Kidney epithelial cell (primary cell): Measurements from ENCODE around the gene SPATA13. TPM values are rescaled to one million over a fixed set of nuclear protein-coding genes. Genes with fewer than 3 reads are reported as not detected.

Experiments used
- DNase-seq: peaks from one replicate; pipeline ENCODE4 v3.0.0-alpha.2; 2010; ENCODE audit warnings: low read depth
- H3K27me3 ChIP-seq: 2 replicates; pipeline ENCODE4 v1.6.0; 2011; ENCODE audit warnings: low read length; ENCODE audit not compliant: control insufficient read depth, insufficient read depth
- H3K36me3 ChIP-seq: 2 replicates; pipeline ENCODE4 v1.5.1; 2011; ENCODE audit warnings: low read length; ENCODE audit not compliant: control insufficient read depth, insufficient read depth
- H3K4me3 ChIP-seq: 2 replicates; pipeline ENCODE4 v1.5.1; 2011; ENCODE audit warnings: low read depth, mild to moderate bottlenecking, control low read depth, low read length
- total RNA-seq: library from RNA; depleted of rRNA; stranded (reverse); fragments of >200 nt; gene quantifications from 2 replicates; pipeline ENCODE4 v1.2.3, GENCODE V29; 2015
- TF ChIP-seq, protein P1 (sequence below): IDR thresholded peaks from 2 replicates; pipeline ENCODE4 v1.5.1; 2011; ENCODE audit warnings: mild to moderate bottlenecking, moderate library complexity, low read length, control low read depth, inconsistent platforms; ENCODE audit not compliant: insufficient read depth, poor library complexity, severe bottlenecking

SPATA13 gene
- total RNA-seq, 1 donor from 2014 or later: 11.3 TPM

DNA sequence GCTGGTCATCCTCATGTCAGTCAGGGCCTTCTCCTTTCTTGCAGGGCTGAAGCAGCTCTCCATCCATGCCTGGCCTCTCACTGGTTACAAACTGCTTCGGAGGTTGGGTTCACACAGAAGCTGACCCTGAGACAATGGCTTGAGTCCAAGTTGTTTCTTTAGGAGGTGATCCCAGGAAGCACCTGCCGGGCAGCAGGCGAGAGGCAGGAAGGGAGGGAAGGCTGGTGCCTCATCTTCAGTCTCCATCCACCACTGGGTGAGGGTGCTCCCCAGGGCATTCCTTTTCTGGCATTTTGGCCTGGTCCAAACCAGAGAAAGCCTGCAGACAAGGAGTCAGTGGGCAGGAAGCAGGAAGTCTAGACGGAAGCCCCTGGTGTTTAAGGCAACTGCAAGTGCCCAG lies 17.6 kb upstream of the SPATA13 start:
- Histone ChIP-seq H3K4me3 (no peak overlapping the region), H3K27me3 (no peaks in the 10 kb centered on the region), H3K36me3 (no peaks in the 10 kb centered on the region)
- TF ChIP-seq, protein P1, sequence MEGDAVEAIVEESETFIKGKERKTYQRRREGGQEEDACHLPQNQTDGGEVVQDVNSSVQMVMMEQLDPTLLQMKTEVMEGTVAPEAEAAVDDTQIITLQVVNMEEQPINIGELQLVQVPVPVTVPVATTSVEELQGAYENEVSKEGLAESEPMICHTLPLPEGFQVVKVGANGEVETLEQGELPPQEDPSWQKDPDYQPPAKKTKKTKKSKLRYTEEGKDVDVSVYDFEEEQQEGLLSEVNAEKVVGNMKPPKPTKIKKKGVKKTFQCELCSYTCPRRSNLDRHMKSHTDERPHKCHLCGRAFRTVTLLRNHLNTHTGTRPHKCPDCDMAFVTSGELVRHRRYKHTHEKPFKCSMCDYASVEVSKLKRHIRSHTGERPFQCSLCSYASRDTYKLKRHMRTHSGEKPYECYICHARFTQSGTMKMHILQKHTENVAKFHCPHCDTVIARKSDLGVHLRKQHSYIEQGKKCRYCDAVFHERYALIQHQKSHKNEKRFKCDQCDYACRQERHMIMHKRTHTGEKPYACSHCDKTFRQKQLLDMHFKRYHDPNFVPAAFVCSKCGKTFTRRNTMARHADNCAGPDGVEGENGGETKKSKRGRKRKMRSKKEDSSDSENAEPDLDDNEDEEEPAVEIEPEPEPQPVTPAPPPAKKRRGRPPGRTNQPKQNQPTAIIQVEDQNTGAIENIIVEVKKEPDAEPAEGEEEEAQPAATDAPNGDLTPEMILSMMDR: no peak
- DNase-seq: no peak

DNA sequence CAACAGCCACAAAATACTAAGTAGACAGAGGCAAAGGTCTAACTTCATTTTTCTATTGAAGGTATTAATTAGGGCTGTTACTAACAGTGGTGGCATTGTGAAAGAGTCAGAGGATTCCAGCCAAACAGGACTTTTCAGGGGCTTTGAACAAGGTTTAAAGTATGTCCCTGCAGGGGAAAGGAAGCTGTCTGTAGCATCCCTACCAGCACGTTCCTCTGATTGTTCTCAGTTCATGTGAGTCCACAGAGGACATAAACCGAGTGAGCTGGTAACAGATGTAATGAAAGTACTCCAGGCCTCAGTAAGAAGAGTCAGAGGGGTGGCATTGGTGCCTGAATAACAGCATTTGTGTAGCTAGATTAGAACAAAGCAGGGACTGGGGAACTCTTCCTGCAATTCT lies 15.3 kb upstream of the SPATA13 start:
- no peak for DNase-seq
- Histone ChIP-seq H3K4me3 (no peak overlapping the region), H3K27me3 (no peaks in the 10 kb centered on the region), H3K36me3 (no peaks in the 10 kb centered on the region)
- TF ChIP-seq, protein P1: no peak

- no peak for DNase-seq
Observed at GRCh38 chr13:24145674-24146073, 14.8 kb upstream of the SPATA13 start.

DNA sequence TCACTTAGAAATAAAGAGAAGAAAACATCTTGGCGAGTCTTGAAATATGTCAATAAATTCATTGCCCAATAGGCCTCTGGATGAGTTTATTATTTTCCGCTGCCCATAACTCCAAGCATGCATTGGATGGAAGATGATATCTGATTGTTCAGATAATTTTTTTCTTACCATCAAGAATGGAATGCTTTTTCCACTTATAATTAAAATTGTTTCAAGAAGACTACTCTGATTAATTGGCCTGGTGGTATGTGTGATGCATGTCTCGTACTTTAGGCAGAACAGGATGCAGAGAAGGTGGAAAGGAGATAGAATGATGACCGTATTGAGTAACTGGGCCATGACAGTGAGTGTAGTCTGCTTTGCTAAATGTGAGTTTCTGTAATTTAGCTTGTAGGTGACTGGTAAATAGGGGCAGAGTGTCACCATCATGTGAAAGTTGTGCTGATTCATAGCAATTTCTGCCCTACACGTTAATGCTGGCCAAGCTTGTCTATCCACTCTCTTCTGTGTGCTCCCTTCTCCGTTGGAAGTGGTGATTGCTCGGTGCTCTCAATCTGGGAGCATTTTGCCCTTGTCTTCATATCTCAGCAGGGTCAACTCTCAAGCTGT lies 13.5 kb upstream of the SPATA13 start:
- Histone ChIP-seq H3K36me3 (no peaks in the 10 kb centered on the region), H3K4me3 (no peak overlapping the region), H3K27me3 (no peaks in the 10 kb centered on the region)
- TF ChIP-seq, protein P1: no peak
- DNase-seq: no peak

More at GRCh38 chr13:24145674-24146073, 14.8 kb upstream of the SPATA13 start:
- Histone ChIP-seq H3K27me3 (no peaks in the 10 kb centered on the region), H3K36me3 (no peaks in the 10 kb centered on the region), H3K4me3 (no peak overlapping the region)
- TF ChIP-seq, protein P1: no peak

GRCh38 chr13:24147570-24147963 lies 13.0 kb upstream of the SPATA13 start:
- Histone ChIP-seq H3K4me3 (no peak overlapping the region), H3K36me3 (no peaks in the 10 kb centered on the region), H3K27me3 (no peaks in the 10 kb centered on the region)
- DNase-seq: no peak
- TF ChIP-seq, protein P1: no peak
